ENCODE data around the gene OR10H3.
"Not testable (repeated sequence)": the region's sequence is repeated elsewhere in the genome, so short reads cannot be mapped to it uniquely, and the experiment has no call there.

Gene OR10H3, protein sequence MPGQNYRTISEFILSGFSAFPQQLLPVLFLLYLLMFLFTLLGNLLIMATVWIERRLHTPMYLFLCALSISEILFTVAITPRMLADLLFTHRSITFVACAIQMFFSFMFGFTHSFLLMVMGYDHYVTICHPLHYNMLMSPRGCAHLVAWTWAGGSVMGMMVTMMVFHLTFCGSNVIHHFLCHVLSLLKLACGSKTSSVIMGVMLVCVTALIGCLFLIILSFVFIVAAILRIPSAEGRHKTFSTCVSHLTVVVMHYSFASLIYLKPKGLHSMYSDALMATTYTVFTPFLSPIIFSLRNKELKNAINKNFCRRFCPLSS

DNA sequence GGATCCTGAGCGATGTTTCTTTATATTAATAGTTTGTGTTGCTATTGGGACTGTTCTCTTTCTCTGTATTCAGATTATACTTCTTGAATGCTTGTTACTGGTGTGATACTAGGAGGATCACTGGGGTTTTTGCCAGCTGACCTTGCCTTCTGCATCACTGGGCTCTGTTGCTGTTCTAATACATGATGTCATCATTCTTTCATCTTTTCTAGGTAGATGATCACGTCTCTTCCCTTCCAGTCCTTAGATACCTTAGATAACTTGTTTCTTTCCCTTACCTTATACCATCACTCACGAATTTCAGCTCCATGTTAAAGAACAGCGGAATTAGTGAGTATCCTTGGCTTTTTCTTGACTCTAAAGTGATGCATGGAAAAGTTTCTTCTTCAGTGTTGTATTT lies at the start of gene OR10H3:
OR10H3 (plus strand) TSS at position 264 of the 400 bp plus-strand sequence. CDS start 3,408 bp downstream, outside the sequence.
- no peak for DNase-seq

- DNase-seq, result no peak
Observed at GRCh38 chr19:15696654-15697194, 41.1 kb upstream of the OR10H3 start.

- no peak for DNase-seq
Observed at GRCh38 chr19:15701757-15702533, 35.8 kb upstream of the OR10H3 start.

DNA sequence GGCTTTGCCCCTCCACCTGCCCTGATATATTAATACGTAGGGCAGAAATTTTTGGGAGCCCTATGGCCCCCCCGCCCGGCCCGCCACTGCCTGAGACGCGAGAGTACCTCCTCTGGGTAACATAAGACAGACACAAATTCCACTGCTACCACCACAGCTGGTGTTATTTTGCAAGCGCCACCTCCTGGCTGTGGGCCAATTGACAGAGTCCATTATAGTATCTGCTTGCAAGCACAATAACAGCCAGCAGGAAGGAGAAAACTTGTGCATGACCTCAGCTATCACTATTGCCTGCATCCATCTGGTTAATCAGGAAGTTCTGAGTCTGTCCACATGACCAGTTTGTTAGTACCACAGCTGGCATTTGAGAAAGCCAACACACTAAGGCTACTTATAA lies 35.3 kb upstream of the OR10H3 start:
- peak; percentile 24 for DNase-seq

DNA sequence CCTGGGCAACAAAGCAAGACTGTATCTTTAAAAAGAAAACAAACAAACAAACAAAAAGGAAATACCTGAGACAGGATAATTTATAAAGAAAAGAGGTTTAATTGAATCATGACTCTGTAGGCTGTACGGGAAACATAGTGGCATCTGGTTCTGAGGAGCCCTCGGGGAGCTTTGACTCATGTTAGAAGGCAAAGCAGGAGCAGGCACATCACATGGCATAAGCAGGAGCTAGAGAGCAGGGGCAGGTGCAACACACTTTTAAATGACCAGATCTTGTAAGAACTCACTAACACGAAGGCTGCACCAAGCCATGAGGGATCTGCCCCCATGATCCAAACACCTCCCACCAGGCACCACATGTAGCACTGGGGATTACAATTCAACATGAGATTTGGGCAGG lies 23.1 kb upstream of the OR10H3 start:
- DNase-seq, result no peak

DNA sequence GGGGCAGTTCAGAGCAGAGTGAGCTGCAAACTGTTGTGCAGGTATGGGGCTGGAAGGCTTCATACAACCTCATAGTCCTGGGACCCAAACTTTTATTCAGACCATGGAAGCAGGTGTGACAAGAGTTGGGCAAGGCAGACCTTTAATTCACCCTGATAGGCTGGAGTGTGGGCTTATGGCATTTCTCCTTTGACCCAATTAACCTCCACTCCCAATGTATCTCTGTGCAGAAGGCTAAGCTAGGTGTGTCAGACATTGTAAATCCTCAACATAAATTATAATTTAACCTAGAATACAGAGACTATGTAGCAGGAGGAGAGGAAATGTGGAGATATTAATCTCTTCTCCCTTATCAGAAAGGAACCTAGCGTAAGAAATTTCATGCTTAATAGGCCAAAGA lies 22.1 kb upstream of the OR10H3 start:
- DNase-seq, result no peak

DNA sequence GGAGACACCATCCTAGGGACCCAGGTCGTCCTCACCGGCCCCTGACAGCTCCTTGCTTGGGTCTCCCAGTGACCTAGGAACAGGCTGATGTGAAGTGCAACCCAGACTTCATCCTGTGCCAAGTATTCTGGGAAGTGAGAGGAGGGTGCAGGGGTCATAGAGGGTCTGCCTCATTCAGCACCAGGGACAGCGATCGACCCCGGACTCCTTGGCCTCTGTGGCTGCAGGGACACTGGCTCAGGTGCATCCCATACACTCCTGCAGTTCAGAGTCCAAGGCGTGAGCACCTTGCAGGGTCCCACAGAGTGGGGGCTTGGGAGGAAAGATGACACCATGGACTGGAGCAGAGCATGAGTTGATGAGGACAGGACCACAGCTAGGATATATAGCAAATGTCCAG lies 20.0 kb upstream of the OR10H3 start:
- no peak for DNase-seq

GRCh38 chr19:15721268-15721667 lies 16.5 kb upstream of the OR10H3 start:
- no peak for DNase-seq

DNA sequence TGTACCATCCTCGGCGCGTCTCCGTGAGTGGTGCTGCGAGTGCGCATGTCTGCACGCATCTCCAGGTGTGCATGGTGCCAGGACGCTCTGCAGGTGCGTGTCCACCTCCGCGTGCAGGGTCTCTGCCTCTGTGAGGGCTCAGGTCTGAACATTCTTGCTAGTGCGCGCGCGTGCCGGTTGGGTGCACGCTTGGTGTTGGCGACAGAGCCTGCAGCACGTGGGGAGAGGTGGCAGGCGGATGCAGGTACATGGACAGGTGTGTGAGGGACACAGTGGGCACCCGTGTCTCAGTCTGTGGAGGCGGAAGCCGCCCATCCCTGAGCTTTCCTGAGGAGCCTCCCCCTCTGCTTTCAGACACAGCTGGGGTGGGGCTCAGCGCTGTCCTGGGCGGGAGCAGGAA lies 14.8 kb upstream of the OR10H3 start:
- DNase-seq, result no peak

DNA sequence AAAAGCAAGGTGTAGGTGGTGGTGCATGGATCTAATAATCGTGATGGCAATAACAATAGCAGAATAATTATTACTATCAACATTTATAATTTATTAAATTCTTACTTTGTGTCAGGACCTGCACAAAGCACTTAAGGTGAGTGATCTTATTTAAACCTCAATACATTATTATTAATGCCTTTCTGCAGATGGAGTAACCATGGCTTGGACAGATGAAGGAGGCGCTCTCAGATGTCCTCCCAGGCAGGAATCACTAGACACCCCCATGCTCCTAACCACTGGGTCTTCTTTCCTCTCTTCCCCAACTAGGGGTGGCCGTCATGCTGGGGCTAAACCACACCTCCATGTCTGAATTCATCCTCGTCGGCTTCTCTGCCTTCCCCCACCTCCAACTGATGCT lies 10.1 kb upstream of the OR10H3 start, which contains the start of gene OR10H2:
OR10H2 (plus strand) TSS at position 301 of the 400 bp plus-strand sequence; CDS start at position 321, 20 bp downstream.
- no peak for DNase-seq

- DNase-seq, result no peak
Observed at GRCh38 chr19:15730538-15730937, 7.2 kb upstream of the OR10H3 start.

GRCh38 chr19:15732388-15732787 lies 5.4 kb upstream of the OR10H3 start:
- DNase-seq, result no peak

- no peak for DNase-seq
Observed at GRCh38 chr19:15733895-15734294, 3.9 kb upstream of the OR10H3 start.

- DNase-seq, result no peak
Observed at GRCh38 chr19:15740785-15741184, 3.0 kb downstream of the OR10H3 start.

- DNase-seq, result no peak
Observed at GRCh38 chr19:15748239-15748638, 10.5 kb downstream of the OR10H3 start.

- no peak for DNase-seq
Observed at GRCh38 chr19:15758379-15758778, 20.6 kb downstream of the OR10H3 start.

- no peak for DNase-seq
Observed at GRCh38 chr19:15759962-15760565, 22.3 kb downstream of the OR10H3 start.

DNA sequence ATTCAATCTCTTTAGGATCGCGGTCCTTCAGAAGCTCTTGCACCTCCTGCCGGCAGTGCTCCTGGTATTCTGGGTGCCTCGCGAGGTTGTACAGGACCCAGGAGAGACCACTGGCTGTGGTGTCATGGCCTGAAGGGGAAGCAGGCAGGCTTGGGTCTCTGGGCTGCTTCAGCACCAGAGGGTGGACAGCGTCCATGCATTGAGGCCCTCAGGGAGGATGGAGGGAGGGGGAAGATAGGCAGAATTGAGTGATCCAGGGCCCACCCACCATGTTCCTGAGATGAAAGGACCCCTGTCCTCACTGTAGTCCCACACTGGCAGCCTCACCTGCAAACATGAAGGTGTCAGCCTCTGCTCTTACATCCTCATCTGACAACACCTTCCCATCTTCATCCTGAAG lies 31.8 kb downstream of the OR10H3 start:
- no peak for DNase-seq

DNA sequence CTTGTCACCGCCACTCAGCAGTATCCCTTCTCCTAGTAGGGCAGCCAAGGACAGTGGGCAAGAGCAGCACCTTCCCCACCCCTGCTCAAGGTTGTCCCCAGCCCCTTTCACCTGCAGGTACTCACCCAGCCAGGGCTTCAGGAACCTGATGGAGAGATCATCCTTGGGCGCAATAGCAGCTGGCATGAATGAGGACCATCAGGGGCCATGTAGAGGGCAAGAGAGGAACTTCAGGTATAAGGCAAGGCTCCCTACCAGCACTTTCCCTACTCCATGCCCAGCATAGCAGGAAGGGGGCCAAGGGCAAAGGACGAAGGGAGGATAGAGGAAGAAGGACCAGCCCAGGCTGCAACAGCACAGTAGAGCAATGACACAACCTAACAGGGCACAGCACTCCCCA lies 36.4 kb downstream of the OR10H3 start:
- DNase-seq, result not testable (repeated sequence)

- DNase-seq, result no peak
Observed at GRCh38 chr19:15775249-15775648, 37.5 kb downstream of the OR10H3 start.

DNA sequence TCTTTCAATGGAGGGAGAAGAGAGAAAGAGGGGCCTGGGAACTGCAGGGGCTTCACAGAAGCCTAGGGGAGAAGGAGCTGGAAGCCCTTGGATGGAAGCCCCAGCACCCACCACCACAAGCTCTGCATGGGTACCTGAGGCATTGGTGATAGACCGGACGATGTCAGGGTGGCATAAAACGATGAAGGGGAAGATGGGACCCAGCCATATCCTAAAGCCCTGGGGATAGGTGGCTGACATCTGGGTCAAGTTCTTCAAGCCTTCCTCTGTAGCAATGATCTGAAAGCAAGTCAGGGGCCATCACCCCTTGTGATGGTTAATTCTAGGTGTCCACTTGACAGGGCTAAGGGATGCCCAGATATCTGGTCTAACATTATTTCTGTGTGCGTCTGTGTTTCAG lies 38.5 kb downstream of the OR10H3 start:
- no peak for DNase-seq

DNA sequence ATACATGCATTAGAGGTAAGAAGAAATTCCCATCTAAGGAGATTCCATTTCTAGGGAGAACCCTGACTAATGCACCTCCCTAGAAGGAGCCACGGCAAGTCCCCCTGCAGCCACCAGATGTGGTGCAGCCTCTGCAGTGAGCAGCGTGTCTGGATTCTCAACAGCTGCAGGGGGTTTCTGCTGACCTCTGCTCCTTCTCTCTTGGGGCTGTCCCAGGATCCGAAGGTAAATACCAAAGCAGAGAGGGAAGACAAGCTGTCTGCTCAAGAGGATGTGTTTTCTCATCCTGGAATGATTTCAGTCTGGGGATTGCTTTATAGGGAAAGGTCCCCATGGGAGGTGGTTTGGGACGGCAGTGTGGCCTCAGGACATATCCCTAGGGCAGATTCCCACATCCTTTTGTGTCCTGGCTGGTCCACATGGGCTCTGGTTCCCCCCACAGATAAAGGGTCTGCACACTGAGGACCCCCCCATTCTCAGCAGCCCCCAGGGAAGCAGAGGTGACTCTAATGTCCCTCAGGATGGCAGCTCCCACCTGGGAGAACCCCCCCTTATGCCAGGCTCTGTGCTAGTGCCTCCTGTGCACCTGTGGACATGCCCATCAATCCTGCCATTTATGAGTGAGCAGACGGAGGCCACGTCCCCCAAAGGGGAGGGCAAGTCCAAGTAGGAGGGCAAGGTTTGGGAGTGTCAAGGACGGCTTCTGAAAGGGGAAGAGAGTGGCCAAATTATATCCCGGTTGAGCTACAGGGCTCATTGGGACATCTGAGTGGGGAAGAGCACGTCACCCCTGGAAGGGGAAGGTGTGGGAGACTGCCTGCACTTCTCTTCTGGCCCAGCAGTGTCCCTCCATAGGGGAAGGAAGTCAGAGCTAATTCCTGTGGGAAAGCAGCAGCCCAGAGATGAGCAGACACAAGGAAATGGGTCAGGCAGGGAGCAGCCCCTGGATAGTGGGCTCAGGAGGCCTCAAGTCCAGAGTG lies 39.5 kb downstream of the OR10H3 start:
- DNase-seq, result no peak
